Hypothalamus (tissue), 51 donors: ENCODE results near the gene UBE2E2.
"Not testable (repeated sequence)": the region's sequence is repeated elsewhere in the genome, so short reads cannot be mapped to it uniquely, and the experiment has no call there.

Experiments
- DNase-seq, 51 donors: peaks; one replicate each; lab custom pipeline; 2025; lab: John Stamatoyannopoulos, UW

Gene UBE2E2

GRCh38 chr3:23600167-23600871 lies 397.2 kb downstream of the UBE2E2 start:
- no peak for DNase-seq

DNA sequence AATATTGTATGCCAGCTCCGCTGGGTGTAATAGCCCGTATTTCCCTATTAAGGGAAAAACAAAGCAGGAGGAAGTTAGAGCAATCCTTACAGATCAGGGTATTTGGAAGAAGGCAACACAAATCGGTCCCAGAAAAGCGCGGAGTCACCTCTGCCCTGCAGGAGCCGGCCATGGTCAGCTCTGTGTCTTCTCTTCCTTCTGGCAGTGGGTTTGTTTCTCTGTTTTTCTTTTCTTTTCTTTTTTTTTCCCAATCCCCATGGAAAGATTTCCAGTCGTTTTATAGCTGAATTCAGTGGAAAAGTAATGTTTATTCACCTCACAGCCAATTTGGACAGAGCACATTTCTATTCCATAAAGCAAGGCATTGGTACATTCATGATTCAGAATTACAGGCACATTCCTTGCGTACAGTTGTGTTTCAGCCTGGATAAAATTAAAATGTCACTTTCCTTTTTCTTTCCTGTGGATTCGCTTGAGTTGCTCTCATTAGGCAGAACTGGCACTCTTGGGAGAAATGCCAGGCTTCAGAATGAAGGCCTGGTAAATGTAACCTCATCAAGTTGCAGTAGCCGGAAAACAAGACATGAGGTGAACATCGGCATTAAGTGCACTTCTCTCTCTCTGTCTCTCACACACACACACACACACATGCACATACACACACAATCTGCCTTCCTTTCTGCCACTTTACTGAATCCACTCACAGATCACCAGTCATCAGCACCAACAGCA lies 398.1 kb downstream of the UBE2E2 start:
- DNase-seq, result peak in 1 of 51 donors; percentile 4

DNA sequence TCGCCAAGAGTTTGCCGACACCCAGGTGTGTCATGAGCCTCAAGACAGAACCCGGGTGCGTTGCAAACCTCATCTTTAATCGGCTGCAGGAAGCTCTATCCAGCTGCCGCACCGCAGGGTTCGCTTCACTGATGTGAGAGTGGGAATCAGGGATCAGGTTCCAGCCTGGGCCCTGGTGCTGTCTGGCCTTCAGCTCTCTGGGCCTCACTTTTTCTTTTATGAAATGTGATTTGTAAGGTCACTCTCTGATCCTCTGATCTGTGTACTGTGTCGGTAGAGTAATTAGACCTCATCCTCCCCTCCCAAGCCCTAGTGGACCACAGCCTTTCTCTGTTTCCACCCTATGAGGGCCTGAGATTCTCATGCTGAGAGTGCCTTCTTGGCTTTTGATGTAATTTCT lies 399.8 kb downstream of the UBE2E2 start:
- DNase-seq, result no peak

- DNase-seq, result no peak
Measured at GRCh38 chr3:23607184-23607847, 404.2 kb downstream of the UBE2E2 start.

GRCh38 chr3:23608650-23609049 lies 405.5 kb downstream of the UBE2E2 start:
- no peak for DNase-seq

DNA sequence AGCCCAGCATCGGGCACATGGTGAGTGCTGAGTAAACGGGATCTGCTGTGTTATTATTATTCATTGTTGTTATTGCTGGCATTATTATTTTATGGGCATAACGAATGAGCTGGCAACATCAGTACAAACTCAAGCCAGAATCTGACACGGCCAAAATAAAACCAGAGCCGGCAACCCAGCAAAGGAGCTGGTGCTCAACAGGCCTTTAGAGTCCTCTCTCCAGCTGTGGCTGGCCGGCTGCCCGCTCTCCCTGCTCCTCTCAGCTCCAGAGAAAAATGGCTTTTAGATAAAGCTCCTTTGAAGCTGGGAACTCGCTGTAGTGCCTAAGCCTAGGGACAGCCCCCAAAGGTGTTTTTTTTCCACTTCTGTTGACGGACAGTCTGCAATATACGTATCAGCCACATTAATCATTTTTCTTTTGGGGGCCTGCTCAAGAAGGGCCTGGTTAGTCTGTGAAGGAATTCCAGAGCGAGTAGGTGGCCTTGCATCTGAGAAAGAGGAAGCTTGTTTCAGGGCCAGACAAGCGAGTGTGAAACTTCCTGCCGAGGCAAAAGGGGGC lies 408.7 kb downstream of the UBE2E2 start:
- DNase-seq, result peak in 50 of 51 donors; percentile 9 to 89 (median 57)

DNA sequence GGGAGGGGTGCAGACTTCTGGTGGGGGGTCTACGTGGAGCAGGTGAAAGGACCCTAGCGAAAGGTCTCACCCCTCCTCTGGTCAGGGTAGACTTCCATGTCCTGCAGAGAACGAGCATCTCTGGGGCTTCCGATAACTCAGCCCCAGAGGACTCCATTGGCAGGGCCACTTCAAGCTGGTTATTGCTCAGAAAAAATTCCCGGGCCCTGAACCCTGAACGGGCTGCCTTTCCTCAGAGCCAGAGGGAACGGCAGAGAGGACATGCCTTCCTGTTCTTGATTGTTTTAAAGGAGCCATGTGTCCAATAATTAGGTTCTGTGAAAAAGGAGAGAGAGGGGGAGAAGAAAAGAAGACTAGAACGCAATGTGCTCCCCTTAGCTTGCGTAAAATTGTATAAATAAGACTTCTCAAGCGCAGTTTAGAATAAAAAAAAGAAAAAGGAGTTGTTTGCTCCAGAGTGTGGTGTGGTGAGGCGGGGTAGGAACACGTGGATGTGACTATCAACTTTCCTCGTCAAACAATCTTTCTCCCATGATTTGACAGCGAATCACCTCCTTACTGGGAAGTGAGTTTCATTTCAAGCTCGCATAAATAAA lies 409.3 kb downstream of the UBE2E2 start:
- DNase-seq, result peak in 2 of 51 donors; percentile 42 to 44

- no peak for DNase-seq
Measured at GRCh38 chr3:23615068-23615467, 411.9 kb downstream of the UBE2E2 start.

DNA sequence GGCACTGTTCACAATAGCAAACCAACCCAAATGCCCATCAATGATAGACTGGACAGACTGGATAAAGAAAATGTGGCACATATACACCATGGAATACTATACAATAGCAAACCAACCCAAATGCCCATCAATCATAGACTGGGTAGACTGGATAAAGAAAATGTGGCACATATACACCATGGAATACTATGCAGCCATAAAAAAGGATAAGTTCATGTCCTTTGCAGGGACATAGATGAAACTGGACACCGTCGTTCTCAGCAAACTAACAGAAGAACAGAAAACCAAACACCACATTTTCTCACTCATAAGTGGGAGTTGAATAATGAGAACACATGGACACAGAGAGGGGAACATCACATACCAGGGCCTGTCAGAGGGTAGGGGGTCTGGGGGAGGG lies 415.3 kb downstream of the UBE2E2 start:
- not testable (repeated sequence) for DNase-seq

GRCh38 chr3:23619705-23620637 lies 416.8 kb downstream of the UBE2E2 start:
- DNase-seq, result no peak

DNA sequence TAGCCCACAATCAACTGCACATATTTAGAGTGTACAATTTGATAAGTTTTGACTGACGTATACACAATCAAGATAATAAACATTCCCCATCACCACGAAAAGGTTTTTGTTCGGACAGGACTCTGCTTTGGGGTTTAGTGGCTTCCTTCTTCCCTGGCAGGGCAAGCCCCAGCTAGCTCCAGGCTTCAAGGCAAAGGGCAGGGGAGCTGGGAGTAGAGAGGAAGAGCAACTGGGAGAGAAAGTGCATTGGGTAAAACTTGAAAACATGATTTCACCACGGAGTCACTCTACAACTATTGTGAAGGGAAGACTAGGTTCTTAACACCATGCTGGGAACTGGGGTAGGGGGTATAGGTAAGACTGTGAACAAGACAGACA lies 417.5 kb downstream of the UBE2E2 start:
- no peak for DNase-seq

- no peak for DNase-seq
Measured at GRCh38 chr3:23623844-23624243, 420.7 kb downstream of the UBE2E2 start.

DNA sequence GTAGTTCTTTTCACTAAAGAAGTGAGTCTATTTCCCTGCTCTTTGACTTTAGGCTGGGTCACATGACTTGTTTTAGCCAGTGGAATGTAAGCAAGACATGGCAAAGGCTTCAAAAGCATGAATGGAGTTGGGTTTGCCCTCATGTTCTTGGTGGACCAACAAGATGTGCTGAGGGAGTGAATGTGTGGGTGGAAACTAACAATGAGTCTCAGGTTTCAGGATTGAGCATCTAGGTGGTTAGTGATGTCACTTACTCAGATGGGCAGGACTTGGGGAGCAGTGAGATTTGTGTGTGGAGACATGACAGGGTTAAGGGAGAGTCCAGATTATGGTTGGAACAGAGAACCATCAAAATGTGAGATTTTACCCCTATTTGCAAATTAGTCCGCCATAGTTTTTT lies 421.2 kb downstream of the UBE2E2 start:
- no peak for DNase-seq

- DNase-seq, result no peak
Measured at GRCh38 chr3:23626442-23626841, 423.3 kb downstream of the UBE2E2 start.

- no peak for DNase-seq
Measured at GRCh38 chr3:23629181-23629894, 426.2 kb downstream of the UBE2E2 start.

- peak in 1 of 51 donors; percentile 13 for DNase-seq
Measured at GRCh38 chr3:23633261-23633960, 430.3 kb downstream of the UBE2E2 start.

DNA sequence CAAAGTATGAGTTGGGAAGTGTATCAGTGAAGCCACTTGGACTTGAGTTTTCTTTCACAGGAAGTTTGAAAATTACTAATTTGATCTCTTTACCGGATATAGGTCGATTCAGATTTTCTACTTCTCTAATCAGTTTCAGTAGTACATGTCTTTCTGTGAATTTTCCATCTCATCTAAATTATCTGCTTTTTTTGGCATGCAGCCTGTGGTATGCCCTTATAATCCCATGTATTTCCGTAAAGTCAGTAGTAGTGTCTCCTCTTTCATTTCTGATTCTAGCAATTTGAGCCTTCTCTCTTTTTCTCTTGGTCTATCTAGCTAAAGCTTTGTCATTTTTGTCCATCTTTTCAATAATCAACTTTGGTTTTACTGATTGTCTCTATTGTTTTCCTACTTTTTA lies 434.2 kb downstream of the UBE2E2 start:
- no peak for DNase-seq

GRCh38 chr3:23640471-23641146 lies 437.5 kb downstream of the UBE2E2 start:
- DNase-seq, result no peak
